Esophagus muscularis mucosa (tissue), 4 donors: Measurements from ENCODE around the gene PIEZO1.

Experiments
- CTCF ChIP-seq, 3 experiments: fragments of 200-600 bp in 2 of 3; fragments of 450-650 bp in 1 of 3; sonication (generic) in 2 of 3; IDR thresholded peaks; one replicate each; pipeline ENCODE4 v1.5.1; 2017 to 2019; ENCODE audit warnings: antibody characterized with exemption in 3 of 3, mild to moderate bottlenecking in 2 of 3, moderate library complexity in 1 of 3
- EP300 ChIP-seq: sonication (generic); formaldehyde crosslinking; IDR thresholded peaks from one replicate; pipeline ENCODE4 v1.6.1; 2017; ENCODE audit warnings: antibody characterized with exemption
- POLR2A ChIP-seq: fragments of 450-650 bp; IDR thresholded peaks from one replicate; pipeline ENCODE4 v1.6.1; 2017; ENCODE audit warnings: antibody characterized with exemption, moderate library complexity, mild to moderate bottlenecking, low read depth
- POLR2AphosphoS5 ChIP-seq, 2 donors: sonication (generic); formaldehyde crosslinking; IDR thresholded peaks; one replicate each; pipeline ENCODE4 v1.6.1; 2017; ENCODE audit warnings: antibody characterized with exemption in 2 of 2

DNA sequence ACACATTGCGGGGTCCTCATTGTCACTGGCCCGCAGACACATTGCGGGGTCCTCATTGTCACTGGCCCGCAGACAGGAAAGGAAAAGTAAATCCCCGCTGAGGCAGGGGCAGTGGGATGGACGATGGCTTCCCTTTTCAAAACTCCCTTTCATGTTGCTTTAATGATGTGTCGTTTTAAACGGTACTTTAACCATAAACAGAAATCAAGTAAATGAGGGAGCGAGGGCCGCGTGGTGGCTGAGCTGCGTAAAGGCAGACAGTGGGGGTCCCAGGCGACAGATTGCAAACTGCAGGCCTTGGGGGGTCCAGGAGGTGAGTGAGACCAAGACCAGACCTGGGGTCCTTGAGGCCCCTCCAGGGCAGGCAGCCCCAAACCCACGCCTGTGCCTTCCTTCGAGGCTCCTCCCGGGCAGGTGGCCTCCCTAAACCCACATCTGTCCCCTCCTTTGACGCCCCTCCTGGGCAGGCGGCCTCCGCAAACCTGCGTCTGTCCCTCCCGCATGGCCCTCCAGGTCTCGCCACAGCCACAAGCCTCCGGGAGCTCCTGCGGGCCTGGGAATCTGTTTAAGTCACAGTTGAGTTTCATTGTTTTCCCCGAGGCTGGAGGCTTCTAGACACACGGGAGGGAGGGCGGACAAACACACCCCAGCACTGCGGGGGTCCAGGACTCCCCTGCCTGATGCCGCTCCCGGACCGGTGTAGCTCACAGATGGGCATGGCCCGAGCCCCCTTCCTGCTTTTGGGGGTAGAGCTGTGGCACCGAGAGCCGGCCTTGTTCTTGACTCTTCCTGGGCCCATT, 7.3 kb downstream of the PIEZO1 start:
- TF ChIP-seq CTCF (IDR thresholded peaks at IDR 0.05) (no peak), POLR2AphosphoS5 (IDR thresholded peaks at IDR 0.05) (no peak), POLR2A (no peak), EP300 (no peak)
